HepG2 (cell line): ENCODE measurements around the gene IGF2BP1. TPM values are rescaled to one million over a fixed set of nuclear protein-coding genes. Genes with fewer than 3 reads are reported as not detected.

Experiments
- DDIT3 ChIP-seq: sonication (generic); formaldehyde crosslinking; IDR thresholded peaks from 2 replicates; pipeline ENCODE4 v1.4.0; 2020; ENCODE audit warnings: mild to moderate bottlenecking, missing genetic modification reagents
- DPF2 ChIP-seq: sonication (generic); formaldehyde crosslinking; IDR thresholded peaks from 2 replicates; pipeline ENCODE4 v1.4.0; 2020; ENCODE audit warnings: mild to moderate bottlenecking, low read depth, missing genetic modification reagents, borderline replicate concordance
- FLYWCH1 ChIP-seq: sonication (generic); formaldehyde crosslinking; IDR thresholded peaks from 2 replicates; pipeline ENCODE4 v1.8.1; 2023; ENCODE audit warnings: mild to moderate bottlenecking, missing genetic modification reagents
- FOXC1 ChIP-seq: sonication (generic); formaldehyde crosslinking; IDR thresholded peaks from 2 replicates; pipeline ENCODE4 v1.8.0; 2022; ENCODE audit warnings: mild to moderate bottlenecking, missing genetic modification reagents, borderline replicate concordance
- GLI4 ChIP-seq: sonication (generic); formaldehyde crosslinking; IDR thresholded peaks from 2 replicates; pipeline ENCODE4 v1.5.1; 2020; ENCODE audit warnings: missing genetic modification reagents, mild to moderate bottlenecking, moderate library complexity, borderline replicate concordance
- IRX3 ChIP-seq: sonication (generic); formaldehyde crosslinking; IDR thresholded peaks from 2 replicates; pipeline ENCODE4 v1.8.1; 2023; ENCODE audit warnings: mild to moderate bottlenecking, low read depth, missing genetic modification reagents, borderline replicate concordance
- KDM6A ChIP-seq: IDR thresholded peaks from 2 replicates; pipeline ENCODE4 v1.6.1; 2016; ENCODE audit warnings: low read depth
- KIAA2018 ChIP-seq: sonication (generic); formaldehyde crosslinking; IDR thresholded peaks from 2 replicates; pipeline ENCODE4 v1.5.0; 2020; ENCODE audit warnings: mild to moderate bottlenecking, missing genetic modification reagents, borderline replicate concordance
- NR0B2 ChIP-seq: sonication (generic); formaldehyde crosslinking; IDR thresholded peaks from 2 replicates; pipeline ENCODE4 v1.4.0; 2020; ENCODE audit warnings: mild to moderate bottlenecking, missing genetic modification reagents
- SP1 ChIP-seq, 2 experiments: fragments of 450-650 bp in 1 of 2; sonication (generic) in 1 of 2; formaldehyde crosslinking in 1 of 2; IDR thresholded peaks; 2 replicates each; pipeline versions ENCODE4 v1.4.0 to v1.6.1; 2016 to 2020; ENCODE audit warnings: missing genetic modification reagents in 1 of 2
- TERF1 ChIP-seq: sonication (generic); formaldehyde crosslinking; IDR thresholded peaks from 2 replicates; pipeline ENCODE4 v1.8.0; 2022; ENCODE audit warnings: mild to moderate bottlenecking, missing genetic modification reagents, moderate library complexity
- ZFY ChIP-seq: sonication (generic); formaldehyde crosslinking; IDR thresholded peaks from 2 replicates; pipeline ENCODE4 v1.4.0; 2020; ENCODE audit warnings: missing genetic modification reagents
- ZNF558 ChIP-seq: sonication (generic); formaldehyde crosslinking; IDR thresholded peaks from 2 replicates; pipeline ENCODE4 v1.9.0; 2022; ENCODE audit warnings: mild to moderate bottlenecking, missing genetic modification reagents, borderline replicate concordance
- ZNF570 ChIP-seq: sonication (generic); formaldehyde crosslinking; IDR thresholded peaks from 2 replicates; pipeline ENCODE4 v1.4.0; 2020; ENCODE audit warnings: mild to moderate bottlenecking, missing genetic modification reagents, borderline replicate concordance
- ZNF777 ChIP-seq: sonication (generic); formaldehyde crosslinking; IDR thresholded peaks from 2 replicates; pipeline ENCODE4 v1.4.0; 2020; ENCODE audit warnings: missing genetic modification reagents
- polyA plus RNA-seq, 8 experiments: library from polyadenylated mRNA; depleted of rRNA in 3 of 8; stranded (reverse) in 7 of 8; unstranded in 1 of 8; fragments of >200 nt; fragmentation: Illumina TruSeq in 4 of 8; extraction: Trizol in 4 of 8; gene quantifications; 2 replicates each; pipeline versions ENCODE4 v1.2.1 to v1.2.3, GENCODE V29; 2011 to 2016; ENCODE audit warnings: low read depth in 4 of 8, missing spikeins in 1 of 8, mixed read lengths in 1 of 8; ENCODE audit not compliant: insufficient read depth in 1 of 8
- total RNA-seq, 5 experiments: library from RNA; depleted of rRNA; stranded (reverse); fragments of >200 nt; fragmentation: Illumina TruSeq; extraction: Trizol; gene quantifications; 2 replicates each; pipeline ENCODE4 v1.2.3, GENCODE V29; 2016; ENCODE audit warnings: low read depth in 1 of 5
- TF ChIP-seq, protein P1 (sequence below): sonication (generic); formaldehyde crosslinking; IDR thresholded peaks from 2 replicates; pipeline ENCODE4 v1.4.0; 2020; ENCODE audit warnings: missing genetic modification reagents

Gene IGF2BP1
- total and polyA plus RNA-seq, 2 of the 13 experiments (the other 11 are each of a cell fraction or from before 2014, with no cell fraction given) = 29.7 to 75.1 TPM

GRCh38 chr17:48997103-48997826 is at the start of gene IGF2BP1 (continued):
- TF ChIP-seq KIAA2018 (no peak), TERF1 (CRISPR knock-in tag) (0 out of 2 replicates have a peak, but pooled peaks have one; percentile 37), DDIT3 (CRISPR knock-in tag) (no peak), FOXC1 (CRISPR knock-in tag) (0 out of 2 replicates have a peak, but pooled peaks have one; percentile 62), FLYWCH1 (CRISPR knock-in tag) (no peak), KDM6A (CRISPR knock-in tag) (no peak), IRX3 (CRISPR knock-in tag) (no peak; the same call in 1 of the 2 replicates), ZNF570 (CRISPR knock-in tag) (no peak), GLI4 (CRISPR knock-in tag) (peak; percentile 67; the same call in 1 of the 2 replicates), NR0B2 (0 out of 2 replicates have a peak, but pooled peaks have one; percentile 30), ZFY (CRISPR knock-in tag) (peak; percentile 89), ZNF777 (CRISPR knock-in tag) (no peak; the same call in 1 of the 2 replicates), SP1 (IDR thresholded peaks at IDR 0.05) (no peak), SP1 (CRISPR knock-in tag; IDR thresholded peaks at IDR 0.05) (no peak; the same call in 1 of the 2 replicates), ZNF558 (peak; percentile 28; the same call in 1 of the 2 replicates), DPF2 (CRISPR knock-in tag) (no peak)
- TF ChIP-seq, protein P1, sequence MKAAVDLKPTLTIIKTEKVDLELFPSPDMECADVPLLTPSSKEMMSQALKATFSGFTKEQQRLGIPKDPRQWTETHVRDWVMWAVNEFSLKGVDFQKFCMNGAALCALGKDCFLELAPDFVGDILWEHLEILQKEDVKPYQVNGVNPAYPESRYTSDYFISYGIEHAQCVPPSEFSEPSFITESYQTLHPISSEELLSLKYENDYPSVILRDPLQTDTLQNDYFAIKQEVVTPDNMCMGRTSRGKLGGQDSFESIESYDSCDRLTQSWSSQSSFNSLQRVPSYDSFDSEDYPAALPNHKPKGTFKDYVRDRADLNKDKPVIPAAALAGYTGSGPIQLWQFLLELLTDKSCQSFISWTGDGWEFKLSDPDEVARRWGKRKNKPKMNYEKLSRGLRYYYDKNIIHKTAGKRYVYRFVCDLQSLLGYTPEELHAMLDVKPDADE (CRISPR knock-in tag) = no peak; the same call in 1 of the 2 replicates
